Panc1 (cell line): ENCODE measurements around the gene SMIM20. TPM values are rescaled to one million over a fixed set of nuclear protein-coding genes. Genes with fewer than 3 reads are reported as not detected.

ENCODE experiments used
- ATAC-seq: fragments of 200-7000 bp; cut with Tn5 transposase; 2 replicates; pipeline ENCODE4 v1.9.1; 2020; ENCODE audit warnings: mild to moderate bottlenecking, moderate library complexity
- BruUV-seq: library from RNA; stranded (reverse); fragments of 400-500 nt; replicated peaks from 2 replicates; lab custom pipeline; 2021; lab: Mats Ljungman, UMichigan
- CTCF ChIA-PET: fragments of 300-600 bp; sonication (Branson Sonifier 250); formaldehyde crosslinking; loops from one replicate; lab custom pipeline; 2022; ENCODE audit warnings: antibody characterized with exemption; lab: Charles Lee
- POLR2A ChIA-PET: fragments of 300-600 bp; sonication (Branson Sonifier 250); formaldehyde crosslinking; loops from one replicate; lab custom pipeline; 2022; ENCODE audit warnings: antibody characterized with exemption; lab: Charles Lee
- DNase-seq: peaks from one replicate; pipeline ENCODE4 v3.0.0-alpha.2; 2010; ENCODE audit warnings: low read depth, low spot score
- H3K27ac ChIP-seq: 2 replicates; pipeline ENCODE4 v1.5.1; 2011; ENCODE audit warnings: mild to moderate bottlenecking, low read length, inconsistent platforms
- H3K27me3 ChIP-seq: fragments of 200-500 bp; sonication (Bioruptor generic); 2 replicates; pipeline ENCODE4 v1.6.0; 2014; ENCODE audit warnings: low read length, inconsistent platforms; ENCODE audit not compliant: control insufficient read depth, insufficient read depth
- H3K36me3 ChIP-seq: fragments of 200-500 bp; sonication (Bioruptor generic); 2 replicates; pipeline ENCODE4 v1.5.1; 2014; ENCODE audit warnings: inconsistent platforms, mild to moderate bottlenecking, low read length, moderate library complexity; ENCODE audit not compliant: control insufficient read depth, insufficient read depth
- H3K4me1 ChIP-seq: 2 replicates; pipeline ENCODE4 v1.5.1; 2011; ENCODE audit warnings: inconsistent platforms, mild to moderate bottlenecking, low read length, moderate library complexity; ENCODE audit not compliant: control insufficient read depth, insufficient read depth
- H3K4me3 ChIP-seq, 2 experiments: 2 replicates each; pipeline ENCODE4 v1.5.1; 2011 to 2012; ENCODE audit warnings: low read depth in 2 of 2, low read length in 2 of 2, mild to moderate bottlenecking in 2 of 2, inconsistent platforms in 1 of 2, moderate library complexity in 1 of 2
- H3K9me3 ChIP-seq: fragments of 200-500 bp; sonication (Bioruptor generic); 2 replicates; pipeline ENCODE4 v1.5.1; 2014; ENCODE audit warnings: low read depth, mild to moderate bottlenecking, inconsistent platforms, low read length, moderate library complexity; ENCODE audit not compliant: control insufficient read depth, insufficient read depth
- POLR2AphosphoS5 ChIP-seq: IDR thresholded peaks from 2 replicates; pipeline ENCODE4 v1.6.1; 2012; ENCODE audit warnings: mild to moderate bottlenecking, low read depth, low read length, moderate library complexity
- REST ChIP-seq, 2 experiments: IDR thresholded peaks; 2 replicates each; pipeline ENCODE4 v1.6.1; 2011 to 2012; ENCODE audit warnings: low read depth in 2 of 2, control low read depth in 1 of 2, low read length in 1 of 2, mild to moderate bottlenecking in 1 of 2, moderate library complexity in 1 of 2; ENCODE audit not compliant: insufficient read depth in 1 of 2
- SIN3A ChIP-seq: IDR thresholded peaks from 2 replicates; pipeline ENCODE4 v1.6.1; 2012; ENCODE audit warnings: low read depth, mild to moderate bottlenecking, low read length, moderate library complexity, borderline replicate concordance; ENCODE audit not compliant: insufficient read depth
- TCF7L2 ChIP-seq: IDR thresholded peaks from 2 replicates; pipeline ENCODE4 v1.6.1; 2011; ENCODE audit warnings: mild to moderate bottlenecking, low read depth, low read length, inconsistent platforms
- in situ Hi-C: cut with HindIII; loops from 2 replicates; pipeline ENCODE4 v1.10.0; 2016; ENCODE audit warnings: low sequenced_read_pairs, low pct_unique_long_range_greater_than_20kb
- intact Hi-C: fragments of 100-400 bp; cut with micrococcal nuclease; formaldehyde crosslinking; loops from one replicate; pipeline ENCODE4 v1.10.0; 2022; ENCODE audit not compliant: unreplicated experiment
- total RNA-seq: library from RNA; stranded (reverse); gene quantifications from one replicate; pipeline ENCODE4 v1.2.1, GENCODE V29; 2021; ENCODE audit not compliant: unreplicated experiment
- TF ChIP-seq, protein P1 (sequence below): fragments of 450-650 bp; IDR thresholded peaks from 2 replicates; pipeline ENCODE4 v1.5.1; 2017; ENCODE audit warnings: mild to moderate bottlenecking

SMIM20 gene
- total RNA-seq, 1 experiment from 2014 or later: 16.5 TPM

GRCh38 chr4:25938787-25939186 lies 24.8 kb downstream of the SMIM20 start:
- no peaks in the 10 kb centered on the region; the same call in 1 of the 2 replicates for H3K27me3 ChIP-seq
- TF ChIP-seq SIN3A (no peak), REST (IDR thresholded peaks at IDR 0.05; ENCODE audit: insufficient read depth in 1 of 2, low read depth in 2 of 2, low read length in 1 of 2) (no peak), TCF7L2 (no peak)
- no peak for DNase-seq
- H3K9me3 ChIP-seq: no peaks in the 10 kb centered on the region
- ChIA-PET CTCF (interaction anchor here (0.6 kb wide), 1 partner anchor 14 kb away, joined by 3 read pairs; no protein-coding TSS in a partner anchor), POLR2A (no interaction called here)
- no peak overlapping the region for H3K27ac ChIP-seq
- intact Hi-C loops (no loop called here), in situ Hi-C loops (no loop called here)
- no peak for ATAC-seq
- H3K4me3 ChIP-seq: no peak overlapping the region
- H3K4me1 ChIP-seq: no peaks in the 10 kb centered on the region
- H3K36me3 ChIP-seq: no peaks in the 10 kb centered on the region
- BruUV-seq: no TSS peak

DNA sequence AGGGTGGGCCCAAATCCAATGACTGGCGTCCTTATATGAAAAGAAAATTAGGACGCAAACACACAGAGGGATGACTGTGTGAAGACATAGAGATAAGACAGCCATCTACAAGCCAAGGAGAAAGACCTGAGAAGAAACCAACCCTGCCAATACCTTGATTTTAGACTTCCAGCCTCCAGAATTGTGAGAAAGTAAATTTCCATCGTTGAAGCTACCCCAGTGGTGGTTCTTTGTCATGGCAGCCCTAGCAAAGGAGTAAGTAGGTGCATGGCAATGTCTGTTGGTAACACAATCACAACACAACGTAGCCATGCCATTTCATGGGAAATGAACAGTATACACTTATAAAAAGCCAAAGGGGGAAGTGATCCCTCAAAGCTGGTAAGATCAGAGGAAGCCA lies 25.3 kb downstream of the SMIM20 start:
- POLR2A ChIA-PET: no interaction called here
- Histone ChIP-seq H3K36me3 (no peaks in the 10 kb centered on the region), H3K4me3 (no peak overlapping the region), H3K27ac (no peak overlapping the region), H3K9me3 (no peaks in the 10 kb centered on the region), H3K4me1 (no peaks in the 10 kb centered on the region), H3K27me3 (no peaks in the 10 kb centered on the region; the same call in 1 of the 2 replicates)
- DNase-seq (no peak), ATAC-seq (no peak)
- BruUV-seq: no TSS peak
- intact Hi-C loops (no loop called here), in situ Hi-C loops (no loop called here)
- CTCF ChIA-PET: interaction anchor here (0.6 kb wide), 1 partner anchor 14 kb away, joined by 3 read pairs; no protein-coding TSS in a partner anchor
- TF ChIP-seq TCF7L2 (no peak), POLR2AphosphoS5 (no peak), SIN3A (no peak), REST (IDR thresholded peaks at IDR 0.05; ENCODE audit: insufficient read depth in 1 of 2, low read depth in 2 of 2, low read length in 1 of 2) (no peak)
- TF ChIP-seq, protein P1, sequence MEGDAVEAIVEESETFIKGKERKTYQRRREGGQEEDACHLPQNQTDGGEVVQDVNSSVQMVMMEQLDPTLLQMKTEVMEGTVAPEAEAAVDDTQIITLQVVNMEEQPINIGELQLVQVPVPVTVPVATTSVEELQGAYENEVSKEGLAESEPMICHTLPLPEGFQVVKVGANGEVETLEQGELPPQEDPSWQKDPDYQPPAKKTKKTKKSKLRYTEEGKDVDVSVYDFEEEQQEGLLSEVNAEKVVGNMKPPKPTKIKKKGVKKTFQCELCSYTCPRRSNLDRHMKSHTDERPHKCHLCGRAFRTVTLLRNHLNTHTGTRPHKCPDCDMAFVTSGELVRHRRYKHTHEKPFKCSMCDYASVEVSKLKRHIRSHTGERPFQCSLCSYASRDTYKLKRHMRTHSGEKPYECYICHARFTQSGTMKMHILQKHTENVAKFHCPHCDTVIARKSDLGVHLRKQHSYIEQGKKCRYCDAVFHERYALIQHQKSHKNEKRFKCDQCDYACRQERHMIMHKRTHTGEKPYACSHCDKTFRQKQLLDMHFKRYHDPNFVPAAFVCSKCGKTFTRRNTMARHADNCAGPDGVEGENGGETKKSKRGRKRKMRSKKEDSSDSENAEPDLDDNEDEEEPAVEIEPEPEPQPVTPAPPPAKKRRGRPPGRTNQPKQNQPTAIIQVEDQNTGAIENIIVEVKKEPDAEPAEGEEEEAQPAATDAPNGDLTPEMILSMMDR: no peak
